ENCODE data around the gene SMIM21.

Gene SMIM21

GRCh38 chr18:75422341-75422910 lies 5.1 kb downstream of the SMIM21 start:
- DNase-seq (ENCODE audit: low read depth in 2 of 2): no peak

GRCh38 chr18:75421656-75422055 lies 5.8 kb downstream of the SMIM21 start:
- DNase-seq (ENCODE audit: low read depth in 2 of 2): no peak

- DNase-seq (ENCODE audit: low read depth in 2 of 2): no peak
These were observed 9.1 kb downstream of the SMIM21 start for GRCh38 chr18:75418293-75419005.

- no peak for DNase-seq (ENCODE audit: low read depth in 2 of 2)
These were observed 16.9 kb downstream of the SMIM21 start for GRCh38 chr18:75410611-75411010.

- DNase-seq (ENCODE audit: low read depth in 2 of 2): no peak
These were observed 17.7 kb downstream of the SMIM21 start for GRCh38 chr18:75409806-75410205.

- DNase-seq (ENCODE audit: low read depth in 2 of 2): peak in 1 of 2 donors; percentile 14
These were observed 18.7 kb downstream of the SMIM21 start for GRCh38 chr18:75408554-75409506.

- DNase-seq (ENCODE audit: low read depth in 2 of 2): no peak
These were observed 19.8 kb downstream of the SMIM21 start for GRCh38 chr18:75407468-75408437.

GRCh38 chr18:75406491-75407445 lies 20.7 kb downstream of the SMIM21 start:
- no peak for DNase-seq (ENCODE audit: low read depth in 2 of 2)

- DNase-seq (ENCODE audit: low read depth in 2 of 2): no peak
These were observed 22.2 kb downstream of the SMIM21 start for GRCh38 chr18:75405351-75405750.

- DNase-seq (ENCODE audit: low read depth in 2 of 2): no peak
These were observed 27.1 kb downstream of the SMIM21 start for GRCh38 chr18:75400366-75400765.

- DNase-seq (ENCODE audit: low read depth in 2 of 2): no peak
These were observed 32.4 kb downstream of the SMIM21 start for GRCh38 chr18:75395137-75395536.

- DNase-seq (ENCODE audit: low read depth in 2 of 2): no peak
These were observed 33.8 kb downstream of the SMIM21 start for GRCh38 chr18:75393721-75394120.

GRCh38 chr18:75392226-75392578 lies 35.3 kb downstream of the SMIM21 start:
- DNase-seq (ENCODE audit: low read depth in 2 of 2): no peak

- no peak for DNase-seq (ENCODE audit: low read depth in 2 of 2)
These were observed 36.0 kb downstream of the SMIM21 start for GRCh38 chr18:75391279-75392225.

GRCh38 chr18:75390854-75391253 lies 36.6 kb downstream of the SMIM21 start:
- DNase-seq (ENCODE audit: low read depth in 2 of 2): no peak

GRCh38 chr18:75384144-75384543 lies 43.4 kb downstream of the SMIM21 start:
- DNase-seq (ENCODE audit: low read depth in 2 of 2): no peak

GRCh38 chr18:75378376-75379315 lies 48.9 kb downstream of the SMIM21 start:
- no peak for DNase-seq (ENCODE audit: low read depth in 2 of 2)

- no peak for DNase-seq (ENCODE audit: low read depth in 2 of 2)
These were observed 49.6 kb downstream of the SMIM21 start for GRCh38 chr18:75377926-75378325.
